ENCODE data around the gene KRTAP5-4.

GRCh38 chr11:1653541-1654387 is 31.8 kb upstream of the KRTAP5-4 start:
- TF ChIP-seq POLR2A (IDR thresholded peaks at IDR 0.05) (no peak), CTCF (IDR thresholded peaks at IDR 0.05) (no peak)

Data from testis (tissue), 2 donors.